Panc1 (cell line): ENCODE results near the gene CALCA. TPM values are rescaled to one million over a fixed set of nuclear protein-coding genes. Genes with fewer than 3 reads are reported as not detected.

Source experiments
- ATAC-seq: fragments of 200-7000 bp; cut with Tn5 transposase; 2 replicates; pipeline ENCODE4 v1.9.1; 2020; ENCODE audit warnings: mild to moderate bottlenecking, moderate library complexity
- BruUV-seq: library from RNA; stranded (reverse); fragments of 400-500 nt; replicated peaks from 2 replicates; lab custom pipeline; 2021; lab: Mats Ljungman, UMichigan
- CTCF ChIA-PET: fragments of 300-600 bp; sonication (Branson Sonifier 250); formaldehyde crosslinking; loops from one replicate; lab custom pipeline; 2022; ENCODE audit warnings: antibody characterized with exemption; lab: Charles Lee
- POLR2A ChIA-PET: fragments of 300-600 bp; sonication (Branson Sonifier 250); formaldehyde crosslinking; loops from one replicate; lab custom pipeline; 2022; ENCODE audit warnings: antibody characterized with exemption; lab: Charles Lee
- DNase-seq: peaks from one replicate; pipeline ENCODE4 v3.0.0-alpha.2; 2010; ENCODE audit warnings: low read depth, low spot score
- H3K27ac ChIP-seq: 2 replicates; pipeline ENCODE4 v1.5.1; 2011; ENCODE audit warnings: mild to moderate bottlenecking, low read length, inconsistent platforms
- H3K27me3 ChIP-seq: fragments of 200-500 bp; sonication (Bioruptor generic); 2 replicates; pipeline ENCODE4 v1.6.0; 2014; ENCODE audit warnings: low read length, inconsistent platforms; ENCODE audit not compliant: control insufficient read depth, insufficient read depth
- H3K36me3 ChIP-seq: fragments of 200-500 bp; sonication (Bioruptor generic); 2 replicates; pipeline ENCODE4 v1.5.1; 2014; ENCODE audit warnings: inconsistent platforms, mild to moderate bottlenecking, low read length, moderate library complexity; ENCODE audit not compliant: control insufficient read depth, insufficient read depth
- H3K4me1 ChIP-seq: 2 replicates; pipeline ENCODE4 v1.5.1; 2011; ENCODE audit warnings: inconsistent platforms, mild to moderate bottlenecking, low read length, moderate library complexity; ENCODE audit not compliant: control insufficient read depth, insufficient read depth
- H3K4me3 ChIP-seq, 2 experiments: 2 replicates each; pipeline ENCODE4 v1.5.1; 2011 to 2012; ENCODE audit warnings: low read depth in 2 of 2, low read length in 2 of 2, mild to moderate bottlenecking in 2 of 2, inconsistent platforms in 1 of 2, moderate library complexity in 1 of 2
- H3K9me3 ChIP-seq: fragments of 200-500 bp; sonication (Bioruptor generic); 2 replicates; pipeline ENCODE4 v1.5.1; 2014; ENCODE audit warnings: low read depth, mild to moderate bottlenecking, inconsistent platforms, low read length, moderate library complexity; ENCODE audit not compliant: control insufficient read depth, insufficient read depth
- CTCF ChIP-seq: fragments of 450-650 bp; IDR thresholded peaks from 2 replicates; pipeline ENCODE4 v1.5.1; 2017; ENCODE audit warnings: mild to moderate bottlenecking
- POLR2AphosphoS5 ChIP-seq: IDR thresholded peaks from 2 replicates; pipeline ENCODE4 v1.6.1; 2012; ENCODE audit warnings: mild to moderate bottlenecking, low read depth, low read length, moderate library complexity
- REST ChIP-seq, 2 experiments: IDR thresholded peaks; 2 replicates each; pipeline ENCODE4 v1.6.1; 2011 to 2012; ENCODE audit warnings: low read depth in 2 of 2, control low read depth in 1 of 2, low read length in 1 of 2, mild to moderate bottlenecking in 1 of 2, moderate library complexity in 1 of 2; ENCODE audit not compliant: insufficient read depth in 1 of 2
- SIN3A ChIP-seq: IDR thresholded peaks from 2 replicates; pipeline ENCODE4 v1.6.1; 2012; ENCODE audit warnings: low read depth, mild to moderate bottlenecking, low read length, moderate library complexity, borderline replicate concordance; ENCODE audit not compliant: insufficient read depth
- TCF7L2 ChIP-seq: IDR thresholded peaks from 2 replicates; pipeline ENCODE4 v1.6.1; 2011; ENCODE audit warnings: mild to moderate bottlenecking, low read depth, low read length, inconsistent platforms
- in situ Hi-C: cut with HindIII; loops from 2 replicates; pipeline ENCODE4 v1.10.0; 2016; ENCODE audit warnings: low sequenced_read_pairs, low pct_unique_long_range_greater_than_20kb
- intact Hi-C: fragments of 100-400 bp; cut with micrococcal nuclease; formaldehyde crosslinking; loops from one replicate; pipeline ENCODE4 v1.10.0; 2022; ENCODE audit not compliant: unreplicated experiment
- total RNA-seq: library from RNA; stranded (reverse); gene quantifications from one replicate; pipeline ENCODE4 v1.2.1, GENCODE V29; 2021; ENCODE audit not compliant: unreplicated experiment

Gene CALCA
- total RNA-seq, 1 experiment from 2014 or later, result not detected

- Histone ChIP-seq H3K9me3 (no peaks in the 10 kb centered on the region), H3K4me3 (no peak overlapping the region), H3K36me3 (no peaks in the 10 kb centered on the region), H3K4me1 (no peaks in the 10 kb centered on the region), H3K27me3 (no peaks in the 10 kb centered on the region; the same call in 1 of the 2 replicates), H3K27ac (no peak overlapping the region)
- TF ChIP-seq CTCF (no peak), POLR2AphosphoS5 (no peak), REST (IDR thresholded peaks at IDR 0.05; ENCODE audit: insufficient read depth in 1 of 2, low read depth in 2 of 2, low read length in 1 of 2) (no peak), TCF7L2 (no peak), SIN3A (no peak)
- DNase-seq (no peak), ATAC-seq (no peak)
- in situ Hi-C loops, result no loop called here
- BruUV-seq, result no TSS peak
- POLR2A ChIA-PET, result no interaction called here
- intact Hi-C loops, result no loop called here
- CTCF ChIA-PET, result interaction anchor here (0.6 kb wide), 1 partner anchor 20 kb away, joined by 3 read pairs; no protein-coding TSS in a partner anchor
These were observed 41.8 kb downstream of the CALCA start for GRCh38 chr11:14930369-14930768.

- in situ Hi-C loops (no loop called here), intact Hi-C loops (no loop called here)
- CTCF ChIA-PET, result no interaction called here
- H3K36me3 ChIP-seq, result no peaks in the 10 kb centered on the region
- DNase-seq (no peak), ATAC-seq (no peak)
- no peak overlapping the region for H3K4me3 ChIP-seq
- H3K9me3 ChIP-seq, result no peaks in the 10 kb centered on the region
- POLR2A ChIA-PET, result no interaction called here
- no peak for TF ChIP-seq REST (IDR thresholded peaks at IDR 0.05; ENCODE audit: insufficient read depth in 1 of 2, low read depth in 2 of 2, low read length in 1 of 2)
- no TSS peak for BruUV-seq
- H3K27ac ChIP-seq, result no peak overlapping the region
- H3K4me1 ChIP-seq, result no peaks in the 10 kb centered on the region
- peaks cover under 1% of the 10 kb centered on the region for H3K27me3 ChIP-seq
These were observed 45.0 kb downstream of the CALCA start for GRCh38 chr11:14927146-14927545.
